ENCODE data around the gene TXNDC2. TPM values are rescaled to one million over a fixed set of nuclear protein-coding genes. Genes with fewer than 3 reads are reported as not detected.

The TXNDC2 gene
- total and polyA plus RNA-seq, 9 of the 15 experiments (the other 6 are each of a cell fraction or from before 2014, with no cell fraction given), result 1.2 to 4.9 (median 2.3) TPM

DNA sequence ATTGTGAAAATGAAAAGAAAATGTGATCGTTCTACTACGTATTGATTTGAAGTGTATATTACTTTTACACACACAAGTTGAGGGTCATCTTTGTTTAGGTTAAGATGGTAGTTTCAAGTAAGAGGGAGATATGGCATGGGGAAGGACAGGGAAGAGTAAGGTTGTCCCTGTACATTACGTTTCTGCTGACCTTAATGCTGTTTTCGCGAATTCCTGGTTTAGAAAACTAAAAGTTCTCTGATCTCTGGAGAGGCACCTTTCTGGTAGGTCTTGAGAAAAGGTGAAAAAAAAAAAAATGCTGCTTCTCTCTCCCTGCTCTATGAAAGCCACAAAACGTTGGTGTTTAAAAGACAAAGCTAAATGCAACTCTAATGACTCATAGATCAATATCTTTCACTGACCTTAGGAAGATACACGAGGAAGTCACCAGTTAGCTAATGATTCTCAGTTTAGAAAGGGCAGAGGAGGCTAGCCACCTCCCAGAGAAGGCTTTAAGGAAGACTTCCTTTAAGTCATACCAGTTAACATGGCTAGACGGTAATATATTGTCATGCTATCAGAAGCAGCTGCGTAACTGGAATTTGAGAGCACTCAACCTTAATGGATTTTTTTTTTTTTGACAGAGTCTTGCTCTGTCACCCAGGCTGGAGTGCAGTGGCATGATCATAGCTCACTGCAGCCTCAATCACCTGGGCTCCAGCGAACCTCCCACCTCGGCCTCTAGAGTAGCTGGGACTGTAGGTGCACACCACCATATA is 13.2 kb downstream of the TXNDC2 start (continued):
- TF ChIP-seq LCOR (CRISPR knock-in tag; IDR thresholded peaks at IDR 0.05) (peak; percentile 41; the same call in 1 of the 2 replicates), GABPB2 (CRISPR knock-in tag; conservative IDR thresholded peaks at IDR 0.05) (no peak), MECOM (CRISPR knock-in tag; IDR thresholded peaks at IDR 0.05) (no peak), ESRRB (CRISPR knock-in tag; IDR thresholded peaks at IDR 0.05; ENCODE audit: borderline replicate concordance) (no peak), RBM17 (IDR thresholded peaks at IDR 0.05; ENCODE audit: borderline replicate concordance, low read depth, low read length) (no peak), CREBBP (IDR thresholded peaks at IDR 0.05; ENCODE audit: low read depth, low read length) (no peak), CHAMP1 (IDR thresholded peaks at IDR 0.05) (0 out of 2 replicates have a peak, but pooled peaks have one; percentile 44), VEZF1 (CRISPR knock-in tag; IDR thresholded peaks at IDR 0.05) (peak; percentile 64), ZNF639 (CRISPR knock-in tag; conservative IDR thresholded peaks at IDR 0.05 in 1 of 2, IDR thresholded peaks at IDR 0.05 in 1 of 2) (peak in 1 of 2 experiments; percentile 91; a peak in 1 of 4 replicates)
- TF ChIP-seq, protein P1, sequence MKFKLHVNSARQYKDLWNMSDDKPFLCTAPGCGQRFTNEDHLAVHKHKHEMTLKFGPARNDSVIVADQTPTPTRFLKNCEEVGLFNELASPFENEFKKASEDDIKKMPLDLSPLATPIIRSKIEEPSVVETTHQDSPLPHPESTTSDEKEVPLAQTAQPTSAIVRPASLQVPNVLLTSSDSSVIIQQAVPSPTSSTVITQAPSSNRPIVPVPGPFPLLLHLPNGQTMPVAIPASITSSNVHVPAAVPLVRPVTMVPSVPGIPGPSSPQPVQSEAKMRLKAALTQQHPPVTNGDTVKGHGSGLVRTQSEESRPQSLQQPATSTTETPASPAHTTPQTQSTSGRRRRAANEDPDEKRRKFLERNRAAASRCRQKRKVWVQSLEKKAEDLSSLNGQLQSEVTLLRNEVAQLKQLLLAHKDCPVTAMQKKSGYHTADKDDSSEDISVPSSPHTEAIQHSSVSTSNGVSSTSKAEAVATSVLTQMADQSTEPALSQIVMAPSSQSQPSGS (CRISPR knock-in tag; IDR thresholded peaks at IDR 0.05), result no peak
- TF ChIP-seq, protein P2, sequence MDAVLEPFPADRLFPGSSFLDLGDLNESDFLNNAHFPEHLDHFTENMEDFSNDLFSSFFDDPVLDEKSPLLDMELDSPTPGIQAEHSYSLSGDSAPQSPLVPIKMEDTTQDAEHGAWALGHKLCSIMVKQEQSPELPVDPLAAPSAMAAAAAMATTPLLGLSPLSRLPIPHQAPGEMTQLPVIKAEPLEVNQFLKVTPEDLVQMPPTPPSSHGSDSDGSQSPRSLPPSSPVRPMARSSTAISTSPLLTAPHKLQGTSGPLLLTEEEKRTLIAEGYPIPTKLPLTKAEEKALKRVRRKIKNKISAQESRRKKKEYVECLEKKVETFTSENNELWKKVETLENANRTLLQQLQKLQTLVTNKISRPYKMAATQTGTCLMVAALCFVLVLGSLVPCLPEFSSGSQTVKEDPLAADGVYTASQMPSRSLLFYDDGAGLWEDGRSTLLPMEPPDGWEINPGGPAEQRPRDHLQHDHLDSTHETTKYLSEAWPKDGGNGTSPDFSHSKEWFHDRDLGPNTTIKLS (IDR thresholded peaks at IDR 0.05; ENCODE audit: borderline replicate concordance, low read depth), result peak; percentile 57; the same call in 1 of the 2 replicates

Data from K562 (cell line).